H9 (cell line): ENCODE measurements around the gene UFC1. TPM values are rescaled to one million over a fixed set of nuclear protein-coding genes. Genes with fewer than 3 reads are reported as not detected.

Source experiments
- DNase-seq: peaks from one replicate; pipeline ENCODE4 v3.0.0-alpha.2; 2017
- H2AFZ ChIP-seq: one replicate; pipeline ENCODE4 v1.6.1; 2013; ENCODE audit warnings: mild to moderate bottlenecking, low read length, control low read depth, moderate library complexity
- H2AK5ac ChIP-seq: 2 replicates; pipeline ENCODE4 v1.6.1; 2013; ENCODE audit warnings: low read length, control low read depth, mixed read lengths; ENCODE audit not compliant: insufficient read length
- H2BK120ac ChIP-seq: one replicate; pipeline ENCODE4 v1.6.1; 2013; ENCODE audit warnings: low read depth, mild to moderate bottlenecking, low read length, control low read depth, inconsistent platforms; ENCODE audit not compliant: poor library complexity, severe bottlenecking
- H2BK12ac ChIP-seq: 2 replicates; pipeline ENCODE4 v1.6.1; 2013; ENCODE audit warnings: low read length, control low read depth, mixed read lengths, low read depth; ENCODE audit not compliant: insufficient read length
- H2BK15ac ChIP-seq: 2 replicates; pipeline ENCODE4 v1.6.1; 2013; ENCODE audit warnings: low read depth, low read length, control low read depth
- H2BK20ac ChIP-seq: one replicate; pipeline ENCODE4 v1.6.1; 2013; ENCODE audit warnings: low read depth, mild to moderate bottlenecking, low read length, control low read depth, inconsistent platforms; ENCODE audit not compliant: poor library complexity, severe bottlenecking
- H2BK5ac ChIP-seq: 2 replicates; pipeline ENCODE4 v1.6.1; 2013; ENCODE audit warnings: low read length, control low read depth, mixed read lengths; ENCODE audit not compliant: insufficient read length
- H3K14ac ChIP-seq: 2 replicates; pipeline ENCODE4 v1.6.1; 2013; ENCODE audit warnings: low read length, control low read depth; ENCODE audit not compliant: insufficient read depth
- H3K18ac ChIP-seq: 2 replicates; pipeline ENCODE4 v1.6.1; 2013; ENCODE audit warnings: low read depth, mild to moderate bottlenecking, mixed read lengths, low read length, control low read depth; ENCODE audit not compliant: insufficient read length
- H3K23ac ChIP-seq: 2 replicates; pipeline ENCODE4 v1.6.1; 2013; ENCODE audit warnings: low read length, control low read depth, mixed read lengths, low read depth; ENCODE audit not compliant: insufficient read length
- H3K23me2 ChIP-seq: 2 replicates; pipeline ENCODE4 v1.6.1; 2013; ENCODE audit warnings: low read depth, mild to moderate bottlenecking, mixed read lengths, low read length, control low read depth; ENCODE audit not compliant: insufficient read length, poor library complexity, severe bottlenecking
- H3K27ac ChIP-seq: 2 replicates; pipeline ENCODE4 v1.5.1; 2013; ENCODE audit warnings: low read length, control low read depth, mixed read lengths, low read depth; ENCODE audit not compliant: insufficient read length
- H3K27me3 ChIP-seq: 2 replicates; pipeline ENCODE4 v1.6.1; 2013; ENCODE audit warnings: low read length, control low read depth, inconsistent platforms; ENCODE audit not compliant: insufficient read depth
- H3K4ac ChIP-seq: 2 replicates; pipeline ENCODE4 v1.6.1; 2013; ENCODE audit warnings: low read depth, mild to moderate bottlenecking, control low read depth, inconsistent platforms, low read length, moderate library complexity
- H3K4me1 ChIP-seq: 2 replicates; pipeline ENCODE4 v1.6.1; 2013; ENCODE audit warnings: low read length, control low read depth, inconsistent platforms; ENCODE audit not compliant: insufficient read depth
- H3K4me2 ChIP-seq: 2 replicates; pipeline ENCODE4 v1.6.1; 2013; ENCODE audit warnings: low read length, control low read depth, mixed read lengths; ENCODE audit not compliant: insufficient read length, insufficient read depth
- H3K56ac ChIP-seq: 2 replicates; pipeline ENCODE4 v1.6.1; 2013; ENCODE audit warnings: low read depth, mild to moderate bottlenecking, mixed read lengths, low read length, control low read depth; ENCODE audit not compliant: insufficient read length
- H3K79me1 ChIP-seq: 2 replicates; pipeline ENCODE4 v1.6.1; 2013; ENCODE audit warnings: low read depth, mild to moderate bottlenecking, moderate library complexity, low read length, control low read depth, inconsistent platforms; ENCODE audit not compliant: insufficient read depth, poor library complexity, severe bottlenecking
- H3K79me2 ChIP-seq: 2 replicates; pipeline ENCODE4 v1.6.1; 2013; ENCODE audit warnings: low read length, control low read depth, inconsistent platforms; ENCODE audit not compliant: insufficient read depth
- H3K9ac ChIP-seq: 2 replicates; pipeline ENCODE4 v1.6.1; 2013; ENCODE audit warnings: low read length, control low read depth, mixed read lengths; ENCODE audit not compliant: insufficient read length; ENCODE audit errors: extremely low read depth
- H3K9me3 ChIP-seq: one replicate; pipeline ENCODE4 v1.6.1; 2013; ENCODE audit warnings: low read depth, low read length, inconsistent platforms; ENCODE audit not compliant: control insufficient read depth
- H3T11ph ChIP-seq: one replicate; pipeline ENCODE4 v1.6.1; 2013; ENCODE audit warnings: mild to moderate bottlenecking, low read length, control low read depth, inconsistent platforms
- H4K20me1 ChIP-seq: one replicate; pipeline ENCODE4 v1.6.1; 2013; ENCODE audit not compliant: control insufficient read depth, insufficient read length, insufficient read depth
- H4K5ac ChIP-seq: 2 replicates; pipeline ENCODE4 v1.6.1; 2013; ENCODE audit warnings: low read depth, mild to moderate bottlenecking, mixed read lengths, low read length, control low read depth; ENCODE audit not compliant: insufficient read length
- H4K8ac ChIP-seq: replicated peaks from 2 replicates; pipeline ENCODE4 v1.6.1; 2013; ENCODE audit warnings: low read length, control low read depth, mixed read lengths, low read depth; ENCODE audit not compliant: insufficient read length
- H4K91ac ChIP-seq: 2 replicates; pipeline ENCODE4 v1.6.1; 2013; ENCODE audit warnings: low read depth, mild to moderate bottlenecking, moderate library complexity, mixed read lengths, low read length, control low read depth; ENCODE audit not compliant: insufficient read length
- H3K27ac Mint-ChIP-seq, 3 experiments: 2 replicates in 2 of 3; 3 replicates in 1 of 3; pipeline ENCODE4 v1.8.0; 2020 to 2021; ENCODE audit warnings: mixed read lengths in 3 of 3, mild to moderate bottlenecking in 1 of 3, moderate library complexity in 1 of 3
- H3K27me3 Mint-ChIP-seq: 2 replicates; pipeline ENCODE4 v1.8.0; 2021; ENCODE audit warnings: low read depth, mild to moderate bottlenecking, moderate library complexity, mixed read lengths
- H3K36me3 Mint-ChIP-seq, 3 experiments: 2 replicates in 2 of 3; 3 replicates in 1 of 3; pipeline ENCODE4 v1.8.0; 2020 to 2021; ENCODE audit warnings: low read depth in 3 of 3, mixed read lengths in 3 of 3; ENCODE audit not compliant: insufficient read depth in 1 of 3
- H3K4me1 Mint-ChIP-seq, 2 experiments: 2 replicates each; pipeline ENCODE4 v1.8.0; 2020; ENCODE audit warnings: mixed read lengths in 2 of 2
- H3K4me3 Mint-ChIP-seq, 2 experiments: 2 replicates in 1 of 2; 3 replicates in 1 of 2; pipeline ENCODE4 v1.8.0; 2020 to 2021; ENCODE audit warnings: mild to moderate bottlenecking in 2 of 2, mixed read lengths in 2 of 2, moderate library complexity in 1 of 2
- H3K9me3 Mint-ChIP-seq, 2 experiments: 2 replicates in 1 of 2; 3 replicates in 1 of 2; pipeline ENCODE4 v1.8.0; 2020; ENCODE audit warnings: mild to moderate bottlenecking in 2 of 2, mixed read lengths in 2 of 2, moderate library complexity in 1 of 2
- WGBS: extraction: QIAGEN DNeasy Blood & Tissue Kit; methylation state at CpG from one replicate; pipeline ENCODE4 v1.1.7; 2013; ENCODE audit warnings: missing lambda C conversion rate, low lambda C conversion rate, mixed read lengths; ENCODE audit not compliant: insufficient read length; ENCODE audit errors: extremely low coverage; 5-methylcytosine and 5-hydroxymethylcytosine counted together
- total RNA-seq: library from RNA; stranded (reverse); gene quantifications from 2 replicates; pipeline ENCODE4 v1.2.1, GENCODE V29; 2021
- TF ChIP-seq, protein P1 (sequence below): fragments of 200-600 bp; sonication (generic); conservative IDR thresholded peaks from 3 replicates; pipeline ENCODE4 v1.8.0; 2021; ENCODE audit warnings: antibody characterized with exemption, mild to moderate bottlenecking

Gene UFC1
- total RNA-seq, 1 experiment from 2014 or later = 93.4 TPM

DNA sequence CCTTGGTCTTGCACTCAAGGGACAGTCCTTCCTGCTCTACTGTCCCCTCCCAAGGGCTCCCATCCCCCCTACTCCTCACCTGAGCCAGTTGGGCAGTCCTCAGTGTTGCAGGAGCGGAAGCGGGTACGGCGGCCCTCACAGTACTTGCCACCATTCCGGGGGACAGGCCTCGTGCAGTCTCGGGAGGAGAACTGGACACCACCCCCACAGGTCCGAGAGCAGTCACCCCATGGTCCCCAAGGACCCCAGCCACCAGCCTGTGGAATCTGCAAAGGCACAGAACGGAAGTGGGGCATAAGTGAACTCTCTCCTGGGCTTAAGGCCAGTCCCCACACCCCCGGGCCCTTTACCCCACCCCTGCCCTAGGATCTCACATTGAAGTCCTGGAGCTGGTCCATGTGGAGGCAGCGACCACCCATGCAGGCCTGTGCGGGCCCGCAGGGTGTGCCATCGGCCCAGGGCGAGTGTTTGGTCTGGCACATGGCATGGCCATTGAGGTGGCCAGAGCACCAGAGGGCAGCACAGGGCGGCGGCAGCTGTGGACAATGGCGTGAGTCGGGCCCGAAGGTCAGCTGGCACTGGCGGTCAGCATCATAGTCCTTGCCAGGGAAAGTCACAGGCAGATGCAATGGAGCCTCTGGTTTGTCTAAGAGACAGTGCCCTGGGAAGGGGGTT, 39.9 kb downstream of the UFC1 start:
- H3K56ac ChIP-seq = no peak overlapping the region
- H2AFZ ChIP-seq = no peak overlapping the region
- no peaks in the 10 kb centered on the region for H3K27me3 Mint-ChIP-seq

More for the DNA sequence above, 39.9 kb downstream of the UFC1 start:
- H2BK5ac ChIP-seq = no peak overlapping the region
- no peak overlapping the region for H3T11ph ChIP-seq
- H4K91ac ChIP-seq = no peak overlapping the region
- peaks cover 6% of the 10 kb centered on the region; the same call in 1 of the 2 replicates for H3K4me1 ChIP-seq
- peaks cover 0 to 29% (median 16%) of the 10 kb centered on the region in 3 experiments; a peak in 4 of 7 replicates for H3K36me3 Mint-ChIP-seq
- no peaks in the 10 kb centered on the region for H3K9me3 Mint-ChIP-seq
- H3K27me3 ChIP-seq = no peaks in the 10 kb centered on the region
- H4K8ac ChIP-seq = no peak overlapping the region
- no peak overlapping the region for H3K9ac ChIP-seq
- no peak overlapping the region for H2BK120ac ChIP-seq
- no peak overlapping the region for H2BK20ac ChIP-seq
- H3K79me2 ChIP-seq = no peaks in the 10 kb centered on the region
- H3K27ac Mint-ChIP-seq = peak overlapping the region in 1 of 3 experiments; percentile 31; a peak in 2 of 7 replicates
- TF ChIP-seq, protein P1, sequence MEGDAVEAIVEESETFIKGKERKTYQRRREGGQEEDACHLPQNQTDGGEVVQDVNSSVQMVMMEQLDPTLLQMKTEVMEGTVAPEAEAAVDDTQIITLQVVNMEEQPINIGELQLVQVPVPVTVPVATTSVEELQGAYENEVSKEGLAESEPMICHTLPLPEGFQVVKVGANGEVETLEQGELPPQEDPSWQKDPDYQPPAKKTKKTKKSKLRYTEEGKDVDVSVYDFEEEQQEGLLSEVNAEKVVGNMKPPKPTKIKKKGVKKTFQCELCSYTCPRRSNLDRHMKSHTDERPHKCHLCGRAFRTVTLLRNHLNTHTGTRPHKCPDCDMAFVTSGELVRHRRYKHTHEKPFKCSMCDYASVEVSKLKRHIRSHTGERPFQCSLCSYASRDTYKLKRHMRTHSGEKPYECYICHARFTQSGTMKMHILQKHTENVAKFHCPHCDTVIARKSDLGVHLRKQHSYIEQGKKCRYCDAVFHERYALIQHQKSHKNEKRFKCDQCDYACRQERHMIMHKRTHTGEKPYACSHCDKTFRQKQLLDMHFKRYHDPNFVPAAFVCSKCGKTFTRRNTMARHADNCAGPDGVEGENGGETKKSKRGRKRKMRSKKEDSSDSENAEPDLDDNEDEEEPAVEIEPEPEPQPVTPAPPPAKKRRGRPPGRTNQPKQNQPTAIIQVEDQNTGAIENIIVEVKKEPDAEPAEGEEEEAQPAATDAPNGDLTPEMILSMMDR = no peak
- no peak overlapping the region for H3K18ac ChIP-seq
- no peak for DNase-seq
- no peak overlapping the region for H3K14ac ChIP-seq
- no peak overlapping the region for H3K4ac ChIP-seq
- H2BK12ac ChIP-seq = no peak overlapping the region
- no peaks in the 10 kb centered on the region for H3K9me3 ChIP-seq
- no peak overlapping the region for H3K4me3 Mint-ChIP-seq
- no peak overlapping the region for H2AK5ac ChIP-seq
- no CpG with 5 or more reads among the region's 21 CpGs for WGBS
- H3K23ac ChIP-seq = no peak overlapping the region
- peaks cover 28 to 33% of the 10 kb centered on the region in 2 experiments for H3K4me1 Mint-ChIP-seq
- no peaks in the 10 kb centered on the region for H4K20me1 ChIP-seq
- peaks cover 4% of the 10 kb centered on the region for H3K23me2 ChIP-seq
- no peak overlapping the region for H2BK15ac ChIP-seq
- H3K79me1 ChIP-seq = no peaks in the 10 kb centered on the region
- no peak overlapping the region for H3K27ac ChIP-seq
- no peak overlapping the region for H3K4me2 ChIP-seq
- no peak overlapping the region for H4K5ac ChIP-seq
